Panc1 (cell line): ENCODE measurements around the gene FGF19.

ENCODE experiments used
- REST ChIP-seq, 2 experiments: IDR thresholded peaks; 2 replicates each; pipeline ENCODE4 v1.6.1; 2011 to 2012; ENCODE audit warnings: low read depth in 2 of 2, control low read depth in 1 of 2, low read length in 1 of 2, mild to moderate bottlenecking in 1 of 2, moderate library complexity in 1 of 2; ENCODE audit not compliant: insufficient read depth in 1 of 2
- TF ChIP-seq, protein P1 (sequence below): fragments of 450-650 bp; IDR thresholded peaks from 2 replicates; pipeline ENCODE4 v1.5.1; 2017; ENCODE audit warnings: mild to moderate bottlenecking

- TF ChIP-seq, protein P1, sequence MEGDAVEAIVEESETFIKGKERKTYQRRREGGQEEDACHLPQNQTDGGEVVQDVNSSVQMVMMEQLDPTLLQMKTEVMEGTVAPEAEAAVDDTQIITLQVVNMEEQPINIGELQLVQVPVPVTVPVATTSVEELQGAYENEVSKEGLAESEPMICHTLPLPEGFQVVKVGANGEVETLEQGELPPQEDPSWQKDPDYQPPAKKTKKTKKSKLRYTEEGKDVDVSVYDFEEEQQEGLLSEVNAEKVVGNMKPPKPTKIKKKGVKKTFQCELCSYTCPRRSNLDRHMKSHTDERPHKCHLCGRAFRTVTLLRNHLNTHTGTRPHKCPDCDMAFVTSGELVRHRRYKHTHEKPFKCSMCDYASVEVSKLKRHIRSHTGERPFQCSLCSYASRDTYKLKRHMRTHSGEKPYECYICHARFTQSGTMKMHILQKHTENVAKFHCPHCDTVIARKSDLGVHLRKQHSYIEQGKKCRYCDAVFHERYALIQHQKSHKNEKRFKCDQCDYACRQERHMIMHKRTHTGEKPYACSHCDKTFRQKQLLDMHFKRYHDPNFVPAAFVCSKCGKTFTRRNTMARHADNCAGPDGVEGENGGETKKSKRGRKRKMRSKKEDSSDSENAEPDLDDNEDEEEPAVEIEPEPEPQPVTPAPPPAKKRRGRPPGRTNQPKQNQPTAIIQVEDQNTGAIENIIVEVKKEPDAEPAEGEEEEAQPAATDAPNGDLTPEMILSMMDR: no peak
- TF ChIP-seq REST (IDR thresholded peaks at IDR 0.05; ENCODE audit: insufficient read depth in 1 of 2, low read depth in 2 of 2, low read length in 1 of 2): no peak
Observed at GRCh38 chr11:69726481-69726880, 22.7 kb upstream of the FGF19 start.
